Anterior cingulate cortex (tissue), 58 donors: ENCODE data around the gene RPL13A.
A peak's percentile ranks its signal among the peaks of the same experiment; 100 is the strongest.
"Not testable (repeated sequence)": the region's sequence is repeated elsewhere in the genome, so short reads cannot be mapped to it uniquely, and the experiment has no call there.

ENCODE experiments used
- DNase-seq, 58 donors: peaks; one replicate each; lab custom pipeline; 2025; lab: John Stamatoyannopoulos, UW

Gene RPL13A

GRCh38 chr19:49453757-49454240, 33.6 kb upstream of the RPL13A start:
- DNase-seq = no peak

- no peak for DNase-seq
Measured at GRCh38 chr19:49455773-49456172, 31.6 kb upstream of the RPL13A start.

- no peak for DNase-seq
Measured at GRCh38 chr19:49456326-49456725, 31.1 kb upstream of the RPL13A start.

- no peak for DNase-seq
Measured at GRCh38 chr19:49458567-49458903, 28.9 kb upstream of the RPL13A start.

GRCh38 chr19:49459388-49459787, 28.0 kb upstream of the RPL13A start:
- no peak for DNase-seq

GRCh38 chr19:49461130-49461529, 26.3 kb upstream of the RPL13A start:
- not testable (repeated sequence) for DNase-seq

- no peak for DNase-seq
Measured at GRCh38 chr19:49461656-49462055, 25.8 kb upstream of the RPL13A start.

GRCh38 chr19:49462492-49462891, 24.9 kb upstream of the RPL13A start:
- no peak for DNase-seq

- no peak for DNase-seq
Measured at GRCh38 chr19:49463960-49464740, 23.3 kb upstream of the RPL13A start.

GRCh38 chr19:49465371-49465770, 22.0 kb upstream of the RPL13A start:
- no peak for DNase-seq

GRCh38 chr19:49468199-49468598, 19.2 kb upstream of the RPL13A start:
- no peak for DNase-seq

GRCh38 chr19:49468746-49469447, 18.5 kb upstream of the RPL13A start:
- no peak for DNase-seq

- DNase-seq = no peak
Measured at GRCh38 chr19:49469828-49470614, 17.4 kb upstream of the RPL13A start.

- no peak for DNase-seq
Measured at GRCh38 chr19:49470615-49470978, 16.8 kb upstream of the RPL13A start.

GRCh38 chr19:49472936-49473335, 14.5 kb upstream of the RPL13A start:
- DNase-seq = no peak

- not testable (repeated sequence) for DNase-seq
Measured at GRCh38 chr19:49473501-49473867, 13.9 kb upstream of the RPL13A start.

- DNase-seq = peak in 48 of 58 donors; percentile 1 to 72 (median 32)
Measured at GRCh38 chr19:49473868-49474541, 13.4 kb upstream of the RPL13A start, which contains the start of gene FLT3LG. Gene FLT3LG, plus strand, starts transcription at chr19:49474215. Its CDS starts 425 bp downstream, at chr19:49474640.

GRCh38 chr19:49474542-49474924, 12.9 kb upstream of the RPL13A start:
- no peak for DNase-seq

- DNase-seq = no peak
Measured at GRCh38 chr19:49475191-49475917, 12.1 kb upstream of the RPL13A start.
